Suprapubic skin (tissue), 4 donors: ENCODE data around the gene TMEFF2. TPM values are rescaled to one million over a fixed set of nuclear protein-coding genes. Genes with fewer than 3 reads are reported as not detected.

Experiments
- DNase-seq, 2 donors: peaks; one replicate each; pipeline ENCODE4 v3.0.0-alpha.2; 2019; ENCODE audit warnings: low spot score in 2 of 2
- H3K27ac ChIP-seq: fragments of 200-600 bp; sonication (generic); one replicate; pipeline ENCODE4 v1.5.1; 2019
- H3K27me3 ChIP-seq: fragments of 200-600 bp; sonication (generic); one replicate; pipeline ENCODE4 v1.5.1; 2019
- H3K36me3 ChIP-seq: fragments of 200-600 bp; sonication (generic); one replicate; pipeline ENCODE4 v1.5.1; 2019
- H3K4me1 ChIP-seq: fragments of 200-600 bp; sonication (generic); one replicate; pipeline ENCODE4 v1.5.1; 2019
- H3K4me3 ChIP-seq: fragments of 200-600 bp; sonication (generic); one replicate; pipeline ENCODE4 v1.5.1; 2019; ENCODE audit warnings: mild to moderate bottlenecking
- H3K9me3 ChIP-seq: fragments of 200-600 bp; sonication (generic); one replicate; pipeline ENCODE4 v1.5.1; 2019
- CTCF ChIP-seq, 2 donors: fragments of 200-600 bp in 1 of 2; fragments of 450-650 bp in 1 of 2; sonication (generic) in 1 of 2; IDR thresholded peaks; one replicate each; pipeline ENCODE4 v1.5.1; 2016 to 2019; ENCODE audit warnings: antibody characterized with exemption in 2 of 2, mild to moderate bottlenecking in 1 of 2, moderate library complexity in 1 of 2
- EP300 ChIP-seq: sonication (generic); formaldehyde crosslinking; IDR thresholded peaks from one replicate; pipeline ENCODE4 v1.6.1; 2017; ENCODE audit warnings: antibody characterized with exemption
- POLR2A ChIP-seq, 2 donors: fragments of 450-650 bp; IDR thresholded peaks; one replicate each; pipeline ENCODE4 v1.6.1; 2017; ENCODE audit warnings: antibody characterized with exemption in 2 of 2, mild to moderate bottlenecking in 2 of 2, moderate library complexity in 2 of 2
- POLR2AphosphoS5 ChIP-seq, 3 donors: sonication (generic); formaldehyde crosslinking; IDR thresholded peaks; one replicate each; pipeline ENCODE4 v1.6.1; 2017; ENCODE audit warnings: antibody characterized with exemption in 3 of 3
- WGBS: methylation state at CpG from one replicate; pipeline ENCODE4 v1.1.5; 2018; 5-methylcytosine and 5-hydroxymethylcytosine counted together
- total RNA-seq, 4 donors: library from RNA; depleted of rRNA; stranded (reverse); fragments of >200 nt; gene quantifications; one replicate each; pipeline ENCODE4 v1.1.0, GENCODE V29; 2016

TMEFF2 gene
- total RNA-seq, 4 donors from 2014 or later, result 0.36 TPM; not detected in 3

DNA sequence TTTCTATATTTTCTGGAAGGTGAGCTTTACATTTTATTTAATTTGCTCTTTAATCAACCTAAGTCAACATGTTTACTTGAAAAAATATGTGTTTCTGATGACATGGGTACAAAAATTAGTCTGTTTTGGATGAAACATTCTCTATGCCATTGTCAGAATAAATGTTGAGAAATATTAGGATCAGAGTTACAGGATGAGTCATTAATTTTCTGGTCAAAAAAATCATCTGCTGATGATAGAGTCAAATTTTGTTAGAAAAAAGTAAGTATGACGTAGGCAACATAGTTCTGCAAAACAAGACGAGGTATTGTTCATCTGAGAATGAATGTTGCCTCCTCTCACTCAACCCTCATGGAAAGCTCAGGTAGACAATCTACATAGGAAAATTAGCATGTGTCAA, 240.3 kb downstream of the TMEFF2 start:
- WGBS, result 53% methylated on average over 2 of the region's 2 CpGs
- Histone ChIP-seq H3K4me3 (no peak overlapping the region), H3K4me1 (no peaks in the 10 kb centered on the region), H3K27me3 (no peaks in the 10 kb centered on the region), H3K27ac (no peak overlapping the region), H3K9me3 (no peaks in the 10 kb centered on the region), H3K36me3 (no peaks in the 10 kb centered on the region)
- no peak for DNase-seq
- TF ChIP-seq POLR2AphosphoS5 (IDR thresholded peaks at IDR 0.05) (no peak), EP300 (no peak), POLR2A (IDR thresholded peaks at IDR 0.05) (no peak), CTCF (IDR thresholded peaks at IDR 0.05) (no peak)

DNA sequence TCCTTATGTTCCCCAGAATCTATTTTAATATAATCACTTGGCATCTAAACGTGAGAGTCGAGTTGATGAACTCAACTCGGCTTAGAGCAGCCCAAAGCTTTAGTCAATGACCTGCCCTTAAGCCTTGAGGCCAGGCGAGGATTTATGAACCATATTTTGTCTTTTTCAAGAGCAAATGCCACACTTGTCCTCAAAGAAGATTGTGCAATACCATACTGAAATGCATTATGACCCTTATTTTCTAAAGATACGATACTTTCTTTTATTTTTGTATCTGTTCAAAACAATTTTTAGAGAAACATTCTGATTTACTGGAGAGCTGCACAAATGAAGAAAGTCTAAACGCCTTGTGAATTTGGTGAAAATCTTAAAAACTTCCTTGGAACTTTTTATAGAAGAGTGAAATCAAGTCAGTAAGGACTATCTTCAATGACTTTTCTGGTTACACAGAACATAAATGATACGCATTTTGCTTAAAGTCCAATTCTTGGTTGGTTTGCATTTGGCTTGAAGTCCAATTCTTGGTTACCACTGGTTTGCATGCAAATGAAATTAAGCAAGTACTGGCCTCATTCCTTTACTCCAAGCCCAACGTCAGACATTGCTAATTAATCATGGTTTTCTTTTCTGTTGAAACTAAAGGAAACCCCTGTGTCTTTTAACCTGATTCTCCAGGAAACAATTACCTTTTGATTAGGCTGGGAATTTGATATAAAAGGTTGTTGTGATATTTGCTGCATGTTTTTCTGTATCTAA, 242.0 kb downstream of the TMEFF2 start:
- Histone ChIP-seq H3K4me3 (no peak overlapping the region), H3K9me3 (no peaks in the 10 kb centered on the region), H3K27ac (no peak overlapping the region), H3K27me3 (no peaks in the 10 kb centered on the region), H3K4me1 (no peaks in the 10 kb centered on the region), H3K36me3 (no peaks in the 10 kb centered on the region)
- no peak for TF ChIP-seq CTCF (IDR thresholded peaks at IDR 0.05)
- no peak for TF ChIP-seq POLR2A (IDR thresholded peaks at IDR 0.05)
- TF ChIP-seq POLR2AphosphoS5 (IDR thresholded peaks at IDR 0.05), result no peak
- no peak for TF ChIP-seq EP300
- DNase-seq, result no peak
- WGBS, result 76% methylated on average over 8 of the region's 8 CpGs

GRCh38 chr2:191951832-191952231, 242.9 kb downstream of the TMEFF2 start:
- WGBS, result 98% methylated on average over 1 of the region's 1 CpG
- Histone ChIP-seq H3K27ac (no peak overlapping the region), H3K27me3 (no peaks in the 10 kb centered on the region), H3K9me3 (no peaks in the 10 kb centered on the region), H3K4me1 (no peaks in the 10 kb centered on the region), H3K4me3 (no peak overlapping the region), H3K36me3 (no peaks in the 10 kb centered on the region)
- no peak for DNase-seq
- no peak for TF ChIP-seq POLR2AphosphoS5 (IDR thresholded peaks at IDR 0.05)
- no peak for TF ChIP-seq CTCF (IDR thresholded peaks at IDR 0.05)
- no peak for TF ChIP-seq EP300
- no peak for TF ChIP-seq POLR2A (IDR thresholded peaks at IDR 0.05)

DNA sequence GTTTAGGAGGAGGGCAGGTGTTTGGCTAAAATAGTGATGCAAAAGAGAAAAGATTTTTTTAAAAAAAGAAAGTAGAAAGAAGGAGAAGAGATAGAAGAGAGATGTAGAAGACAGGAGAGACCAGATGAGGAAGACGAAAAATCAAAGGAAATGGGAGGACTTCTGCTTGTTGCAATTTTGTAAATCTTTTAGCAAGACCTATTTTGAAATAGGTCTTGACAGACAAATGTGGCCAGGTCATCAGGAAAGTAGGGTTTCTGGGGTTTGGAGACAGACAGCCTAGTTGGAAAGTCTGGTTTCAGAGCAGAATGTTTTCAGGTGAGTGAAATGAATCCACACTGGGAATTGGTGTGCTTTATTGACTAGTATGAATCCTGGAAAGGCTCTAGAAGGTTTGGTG, 243.4 kb downstream of the TMEFF2 start:
- no peak overlapping the region for H3K27ac ChIP-seq
- TF ChIP-seq POLR2A (IDR thresholded peaks at IDR 0.05) (no peak), POLR2AphosphoS5 (IDR thresholded peaks at IDR 0.05) (no peak), CTCF (IDR thresholded peaks at IDR 0.05) (no peak), EP300 (no peak)
- 79% methylated on average over 1 of the region's 1 CpG for WGBS
- H3K27me3 ChIP-seq, result no peaks in the 10 kb centered on the region
- DNase-seq, result no peak
- no peaks in the 10 kb centered on the region for H3K9me3 ChIP-seq
- no peaks in the 10 kb centered on the region for H3K4me1 ChIP-seq
- no peak overlapping the region for H3K4me3 ChIP-seq
- no peaks in the 10 kb centered on the region for H3K36me3 ChIP-seq

DNA sequence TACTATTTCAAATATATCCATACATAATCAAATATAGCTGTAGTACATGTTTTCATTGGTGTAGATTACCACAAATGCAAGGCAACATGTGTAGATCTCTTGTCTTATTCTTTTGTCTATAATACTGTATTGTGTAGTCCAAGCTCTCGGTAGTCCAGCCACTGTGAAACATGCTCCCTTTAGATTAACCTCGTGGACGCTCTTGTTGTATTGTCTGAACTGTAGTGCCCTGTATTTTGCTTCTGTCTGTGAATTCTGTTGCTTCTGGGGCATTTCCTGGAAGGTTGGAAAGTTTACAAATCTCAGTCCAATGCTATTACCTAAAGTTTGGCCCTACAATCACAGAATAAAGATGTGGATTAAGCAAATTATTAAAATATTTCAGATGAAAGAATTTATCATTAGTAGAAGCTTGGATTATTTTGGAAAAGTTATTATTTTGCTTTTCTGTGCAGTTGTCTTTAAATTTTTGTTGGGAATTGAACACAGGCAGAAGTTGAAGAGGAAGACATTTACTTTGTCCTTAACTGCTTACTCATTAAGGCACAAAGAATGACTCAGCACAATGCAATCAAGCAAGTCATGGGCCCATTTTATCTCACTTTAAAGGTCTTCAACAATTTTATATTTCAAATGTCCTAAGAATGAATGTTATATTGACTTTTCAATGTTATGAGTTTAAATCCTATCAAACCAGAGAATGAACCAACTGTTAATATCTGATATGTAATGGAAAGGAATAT, 244.4 kb downstream of the TMEFF2 start:
- Histone ChIP-seq H3K9me3 (no peaks in the 10 kb centered on the region), H3K4me1 (no peaks in the 10 kb centered on the region), H3K27ac (no peak overlapping the region), H3K4me3 (no peak overlapping the region), H3K36me3 (no peaks in the 10 kb centered on the region), H3K27me3 (no peaks in the 10 kb centered on the region)
- no peak for DNase-seq
- TF ChIP-seq CTCF (IDR thresholded peaks at IDR 0.05) (no peak), EP300 (no peak), POLR2A (IDR thresholded peaks at IDR 0.05) (no peak), POLR2AphosphoS5 (IDR thresholded peaks at IDR 0.05) (no peak)
- WGBS, result 80% methylated on average over 3 of the region's 3 CpGs
